ENCODE measurements around the gene SPACA6.

The SPACA6 gene

DNA sequence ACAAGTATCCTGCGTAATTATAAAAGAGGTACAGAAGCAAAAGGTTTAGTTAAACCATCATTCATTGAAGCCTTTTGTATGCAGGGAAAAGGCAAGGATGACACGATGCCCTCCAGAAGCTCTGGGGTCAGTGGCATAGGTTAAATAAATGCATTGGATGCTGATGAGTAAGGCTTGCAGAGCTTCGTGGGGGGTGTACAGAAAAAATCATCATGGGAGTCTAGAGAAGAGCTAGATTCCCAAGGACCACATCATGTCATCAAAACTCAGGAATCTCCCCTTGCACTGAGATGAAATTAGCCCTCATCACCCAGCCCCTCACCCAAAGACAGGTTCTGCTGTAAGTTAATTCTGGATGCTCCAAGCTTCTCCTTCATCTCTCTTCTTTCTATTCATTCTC is 50.3 kb downstream of the SPACA6 start:
- TF ChIP-seq, protein P1, sequence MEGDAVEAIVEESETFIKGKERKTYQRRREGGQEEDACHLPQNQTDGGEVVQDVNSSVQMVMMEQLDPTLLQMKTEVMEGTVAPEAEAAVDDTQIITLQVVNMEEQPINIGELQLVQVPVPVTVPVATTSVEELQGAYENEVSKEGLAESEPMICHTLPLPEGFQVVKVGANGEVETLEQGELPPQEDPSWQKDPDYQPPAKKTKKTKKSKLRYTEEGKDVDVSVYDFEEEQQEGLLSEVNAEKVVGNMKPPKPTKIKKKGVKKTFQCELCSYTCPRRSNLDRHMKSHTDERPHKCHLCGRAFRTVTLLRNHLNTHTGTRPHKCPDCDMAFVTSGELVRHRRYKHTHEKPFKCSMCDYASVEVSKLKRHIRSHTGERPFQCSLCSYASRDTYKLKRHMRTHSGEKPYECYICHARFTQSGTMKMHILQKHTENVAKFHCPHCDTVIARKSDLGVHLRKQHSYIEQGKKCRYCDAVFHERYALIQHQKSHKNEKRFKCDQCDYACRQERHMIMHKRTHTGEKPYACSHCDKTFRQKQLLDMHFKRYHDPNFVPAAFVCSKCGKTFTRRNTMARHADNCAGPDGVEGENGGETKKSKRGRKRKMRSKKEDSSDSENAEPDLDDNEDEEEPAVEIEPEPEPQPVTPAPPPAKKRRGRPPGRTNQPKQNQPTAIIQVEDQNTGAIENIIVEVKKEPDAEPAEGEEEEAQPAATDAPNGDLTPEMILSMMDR (IDR thresholded peaks at IDR 0.05; ENCODE audit: borderline replicate concordance, insufficient read depth, low read depth, low read length): no peak
- no peak overlapping the region for H3K4me3 ChIP-seq (ENCODE audit: low read depth, low read length)

DNA sequence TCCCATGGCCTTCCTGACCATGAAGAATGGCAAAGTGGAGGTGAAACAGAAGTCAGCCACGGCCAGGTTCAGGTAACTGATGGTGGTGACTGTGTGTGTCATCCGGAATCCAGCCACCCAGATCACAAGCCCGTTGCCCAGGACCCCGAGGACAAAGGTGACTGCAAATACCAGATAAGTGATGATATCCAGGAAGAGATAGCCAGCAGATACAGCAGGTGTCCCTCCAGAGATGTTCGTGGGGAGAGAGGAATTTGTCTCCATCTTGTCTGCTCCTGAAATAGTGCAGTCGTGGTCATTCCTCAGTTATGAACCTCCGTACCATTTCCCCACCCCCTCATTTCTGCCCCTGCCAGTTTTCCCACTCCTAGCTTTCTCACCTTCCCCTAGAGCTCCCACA is 53.6 kb downstream of the SPACA6 start:
- TF ChIP-seq, protein P1 (IDR thresholded peaks at IDR 0.05; ENCODE audit: borderline replicate concordance, insufficient read depth, low read depth, low read length): no peak
- H3K4me3 ChIP-seq (ENCODE audit: low read depth, low read length): no peak overlapping the region

- no peak overlapping the region for H3K4me3 ChIP-seq (ENCODE audit: low read depth, low read length)
- TF ChIP-seq, protein P1 (IDR thresholded peaks at IDR 0.05; ENCODE audit: borderline replicate concordance, insufficient read depth, low read depth, low read length): no peak
Observed at GRCh38 chr19:51749979-51750378, 56.8 kb downstream of the SPACA6 start.

- TF ChIP-seq, protein P1 (IDR thresholded peaks at IDR 0.05; ENCODE audit: borderline replicate concordance, insufficient read depth, low read depth, low read length): no peak
- no peak overlapping the region for H3K4me3 ChIP-seq (ENCODE audit: low read depth, low read length)
Observed at GRCh38 chr19:51750400-51751094, 57.4 kb downstream of the SPACA6 start.

DNA sequence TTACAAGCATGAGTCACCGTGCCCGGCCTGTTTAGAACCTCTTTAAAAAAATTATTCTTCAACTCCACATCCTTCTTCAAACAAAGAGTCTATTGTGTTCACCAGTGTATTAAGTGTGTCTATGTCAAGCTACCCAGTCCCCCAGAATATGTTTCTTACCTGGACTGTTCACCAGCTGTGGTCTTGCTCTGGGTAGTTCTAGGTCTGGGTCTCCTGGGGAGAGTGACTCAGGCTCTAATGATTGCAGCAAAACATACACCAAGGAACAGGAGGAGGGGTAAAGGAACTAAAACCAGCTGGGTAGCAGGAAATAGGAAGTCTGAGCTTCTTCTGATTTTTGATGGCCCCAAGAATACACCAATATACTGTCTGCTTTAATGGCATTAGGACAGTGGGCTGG is 58.5 kb downstream of the SPACA6 start, which contains the start of gene FPR1:
Gene FPR1, minus strand, starts transcription at position 224 of the 400 bp plus-strand sequence. CDS start 4,884 bp downstream, outside the sequence.
- TF ChIP-seq, protein P1 (IDR thresholded peaks at IDR 0.05; ENCODE audit: borderline replicate concordance, insufficient read depth, low read depth, low read length): no peak
- H3K4me3 ChIP-seq (ENCODE audit: low read depth, low read length): no peak within 1 kb of the TSS

- no peak overlapping the region for H3K4me3 ChIP-seq (ENCODE audit: low read depth, low read length)
- TF ChIP-seq, protein P1 (IDR thresholded peaks at IDR 0.05; ENCODE audit: borderline replicate concordance, insufficient read depth, low read depth, low read length): no peak
Observed at GRCh38 chr19:51754109-51754508, 61.0 kb downstream of the SPACA6 start.

GRCh38 chr19:51754770-51755169 is 61.6 kb downstream of the SPACA6 start:
- TF ChIP-seq, protein P1 (IDR thresholded peaks at IDR 0.05; ENCODE audit: borderline replicate concordance, insufficient read depth, low read depth, low read length): no peak

More at GRCh38 chr19:51754770-51755169, 61.6 kb downstream of the SPACA6 start:
- no peak overlapping the region for H3K4me3 ChIP-seq (ENCODE audit: low read depth, low read length)

Data from GM12875 (cell line).